ENCODE measurements around the gene AGPAT4.

Gene AGPAT4

GRCh38 chr6:161273274-161273751 lies 548 bp downstream of the AGPAT4 start:
- H3K9me3 Mint-ChIP-seq = no peaks in the 10 kb centered on the region
- H3K36me3 Mint-ChIP-seq (ENCODE audit: insufficient read depth) = peaks cover 24% of the 10 kb centered on the region
- ATAC-seq (replicated peaks) = peak; percentile 51
- peak overlapping the region; percentile 96 for H3K27ac Mint-ChIP-seq
- H3K4me1 Mint-ChIP-seq (ENCODE audit: low read depth in 2 of 2) = peaks cover 18% of the 10 kb centered on the region in 2 donors
- DNase-seq = peak; percentile 33 to 38 (median 38)
- H3K27me3 Mint-ChIP-seq = no peaks in the 10 kb centered on the region
- H3K4me3 Mint-ChIP-seq = peak overlapping the region; percentile 81 to 92

DNA sequence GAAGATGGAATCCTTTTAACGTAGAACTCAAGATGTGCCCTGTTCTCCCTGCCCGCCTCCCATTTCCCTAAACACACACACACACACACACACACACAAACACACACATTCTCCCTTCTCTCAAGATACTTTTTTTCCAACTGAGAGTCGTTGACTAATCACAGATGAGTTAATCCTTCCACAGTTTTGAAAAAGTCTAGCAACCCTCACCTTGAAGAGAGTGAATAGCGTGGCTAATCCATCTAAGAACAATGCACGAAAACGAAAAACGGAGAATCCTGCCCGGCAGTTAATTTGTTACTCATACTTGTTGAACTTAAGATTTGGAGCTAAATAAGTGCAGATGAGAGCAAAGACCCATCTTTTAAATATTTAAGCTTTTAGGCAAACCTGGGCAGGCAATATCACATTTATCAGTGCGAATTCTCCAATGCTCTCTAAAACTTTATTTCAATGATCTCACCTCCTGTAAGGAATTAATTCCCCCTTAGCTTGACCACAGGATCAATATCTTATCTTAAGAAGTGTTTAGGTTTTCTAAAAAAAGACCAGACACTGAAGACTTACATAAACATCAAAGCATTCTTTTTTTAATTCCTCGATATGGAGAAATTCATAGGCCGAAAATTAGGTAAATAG lies 1.1 kb downstream of the AGPAT4 start:
- no peaks in the 10 kb centered on the region for H3K9me3 Mint-ChIP-seq
- ATAC-seq (replicated peaks) (no peak), DNase-seq (no peak)
- H3K4me3 Mint-ChIP-seq = peak overlapping the region; percentile 81 to 92
- peaks cover 25% of the 10 kb centered on the region for H3K36me3 Mint-ChIP-seq (ENCODE audit: insufficient read depth)
- H3K4me1 Mint-ChIP-seq (ENCODE audit: low read depth in 2 of 2) = peaks cover 18% of the 10 kb centered on the region in 2 donors
- no peaks in the 10 kb centered on the region for H3K27me3 Mint-ChIP-seq
- peak overlapping the region; percentile 96 for H3K27ac Mint-ChIP-seq

DNA sequence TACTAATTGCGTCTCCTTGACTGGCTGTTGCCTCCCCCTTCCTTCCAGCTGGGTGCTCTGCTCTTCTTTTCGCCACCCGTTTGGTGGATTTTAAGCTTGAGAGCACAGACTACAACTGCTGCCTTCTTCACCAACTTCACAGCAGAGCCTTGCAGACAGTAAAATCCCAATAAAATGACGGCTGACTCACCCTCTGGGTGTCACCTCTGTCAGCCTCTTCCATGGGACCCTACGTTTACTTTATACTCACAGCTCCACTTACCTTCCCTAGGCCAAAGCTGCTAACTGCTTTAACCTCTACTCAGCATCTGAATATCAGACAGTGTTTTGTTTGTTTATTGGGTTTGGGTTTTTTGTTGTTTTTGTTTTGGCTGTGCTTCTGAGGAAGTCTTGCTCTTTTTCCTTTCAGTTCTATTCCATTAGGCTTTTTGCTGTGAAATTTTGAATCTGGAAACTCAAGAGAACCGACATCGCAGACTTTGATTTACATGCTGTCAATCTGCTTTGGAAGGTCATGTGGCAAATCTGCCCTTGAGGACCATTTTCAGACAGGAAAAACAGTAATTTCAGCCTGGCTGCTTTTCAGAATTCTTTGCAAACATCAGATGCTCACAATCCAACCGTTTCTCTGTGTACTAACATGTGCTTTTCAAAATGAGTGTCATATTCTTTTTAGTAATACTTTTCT lies 2.4 kb downstream of the AGPAT4 start:
- DNase-seq (no peak), ATAC-seq (replicated peaks) (no peak)
- Mint-ChIP-seq H3K4me1 (ENCODE audit: low read depth in 2 of 2) (peaks cover 20 to 21% of the 10 kb centered on the region in 2 donors), H3K27me3 (no peaks in the 10 kb centered on the region), H3K27ac (peak overlapping the region; percentile 5 to 40), H3K4me3 (no peak overlapping the region), H3K36me3 (ENCODE audit: insufficient read depth) (peaks cover 30% of the 10 kb centered on the region), H3K9me3 (no peaks in the 10 kb centered on the region)

GRCh38 chr6:161270116-161270515 lies 3.7 kb downstream of the AGPAT4 start:
- peaks cover 37% of the 10 kb centered on the region for H3K36me3 Mint-ChIP-seq (ENCODE audit: insufficient read depth)
- H3K4me1 Mint-ChIP-seq (ENCODE audit: low read depth in 2 of 2) = peaks cover 21 to 24% of the 10 kb centered on the region in 2 donors
- ATAC-seq (replicated peaks) = no peak
- H3K27ac Mint-ChIP-seq = no peak overlapping the region
- H3K27me3 Mint-ChIP-seq = no peaks in the 10 kb centered on the region
- DNase-seq = no peak
- no peaks in the 10 kb centered on the region for H3K9me3 Mint-ChIP-seq
- H3K4me3 Mint-ChIP-seq = no peak overlapping the region

DNA sequence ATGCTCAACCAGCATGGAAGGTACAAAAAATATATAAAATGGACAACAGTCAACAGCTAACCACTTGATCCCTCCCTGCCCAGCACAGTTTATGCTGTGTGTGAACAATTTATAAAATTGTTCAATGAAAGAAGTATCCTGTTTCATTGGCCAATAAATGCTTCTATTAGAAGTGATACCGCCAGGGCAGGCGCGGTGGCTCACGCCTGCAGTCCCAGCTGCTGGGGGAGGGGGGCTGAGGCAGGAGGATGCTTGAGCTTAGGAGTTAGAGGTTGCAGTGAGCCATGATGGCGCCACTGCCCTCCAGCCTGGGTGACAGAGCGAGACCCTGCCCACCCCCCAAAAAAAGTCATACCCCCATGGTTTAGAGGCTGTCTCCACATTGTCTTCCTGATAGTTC lies 4.6 kb downstream of the AGPAT4 start:
- ATAC-seq (replicated peaks) = no peak
- Mint-ChIP-seq H3K9me3 (no peaks in the 10 kb centered on the region), H3K36me3 (ENCODE audit: insufficient read depth) (peaks cover 41% of the 10 kb centered on the region), H3K27ac (no peak overlapping the region), H3K27me3 (no peaks in the 10 kb centered on the region), H3K4me3 (no peak overlapping the region), H3K4me1 (ENCODE audit: low read depth in 2 of 2) (peaks cover 19 to 23% of the 10 kb centered on the region in 2 donors)
- DNase-seq = no peak

GRCh38 chr6:161268531-161269210 lies 5.2 kb downstream of the AGPAT4 start:
- no peak for ATAC-seq (replicated peaks)
- Mint-ChIP-seq H3K27ac (no peak overlapping the region), H3K9me3 (no peaks in the 10 kb centered on the region), H3K4me1 (ENCODE audit: low read depth in 2 of 2) (peaks cover 16 to 22% of the 10 kb centered on the region in 2 donors), H3K36me3 (ENCODE audit: insufficient read depth) (peaks cover 35% of the 10 kb centered on the region), H3K27me3 (no peaks in the 10 kb centered on the region), H3K4me3 (no peak overlapping the region)
- no peak for DNase-seq

DNA sequence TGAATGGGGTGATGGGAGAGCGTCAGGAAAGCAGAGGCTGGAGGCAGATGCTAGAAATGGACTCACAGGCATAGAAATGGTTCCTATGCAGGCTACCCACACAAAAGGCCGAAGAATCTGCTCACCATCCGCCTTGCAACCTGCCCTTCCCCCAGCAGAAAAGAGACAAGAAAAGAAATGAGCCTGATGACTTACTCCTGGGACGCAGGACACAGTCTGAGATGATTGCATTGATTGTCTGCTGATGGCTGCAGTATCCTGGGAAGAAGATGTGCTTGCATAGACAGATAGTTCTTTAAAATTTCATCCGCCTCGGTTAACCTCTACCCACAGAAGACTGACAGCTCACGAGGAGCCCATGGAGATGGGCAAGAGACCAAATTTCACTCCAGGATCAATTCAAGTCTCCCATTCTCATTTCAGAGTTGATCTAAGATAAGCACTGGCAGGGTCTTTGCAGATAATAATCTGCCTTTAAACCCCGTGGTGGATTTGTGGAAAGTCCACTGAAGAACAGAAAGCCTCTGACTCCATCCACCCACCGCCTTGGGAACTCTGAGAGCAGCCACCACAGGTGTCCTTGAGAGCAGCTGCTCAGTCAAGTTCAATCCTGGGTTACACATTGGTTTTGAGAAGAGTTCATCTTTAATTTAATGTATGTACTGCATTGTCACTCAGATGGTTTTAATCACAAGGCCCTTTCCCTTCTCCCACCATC lies 7.2 kb downstream of the AGPAT4 start:
- no peak for DNase-seq
- Mint-ChIP-seq H3K4me1 (ENCODE audit: low read depth in 2 of 2) (peaks cover 9 to 20% of the 10 kb centered on the region in 2 donors), H3K36me3 (ENCODE audit: insufficient read depth) (peaks cover 34% of the 10 kb centered on the region)

DNA sequence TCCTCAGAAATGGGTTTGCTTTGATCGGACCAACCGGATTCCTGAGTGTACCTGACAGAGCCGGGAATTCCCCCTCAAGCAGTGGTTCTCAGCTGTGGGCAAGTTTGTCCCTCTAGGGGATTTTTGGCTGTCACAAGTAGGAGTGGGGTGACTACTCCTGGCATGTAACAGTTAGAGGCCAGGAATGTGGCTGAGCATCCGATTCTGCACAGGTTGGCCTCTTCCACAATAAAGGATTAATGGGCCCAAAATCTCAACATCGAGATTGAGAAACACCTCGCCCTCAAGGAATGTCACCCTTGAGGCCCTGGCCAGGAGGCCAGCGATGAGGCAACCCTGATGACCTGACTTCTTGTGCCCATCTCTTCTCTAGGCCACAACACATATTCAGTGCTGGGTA lies 7.9 kb downstream of the AGPAT4 start:
- H3K27me3 Mint-ChIP-seq = no peaks in the 10 kb centered on the region
- no peak overlapping the region for H3K4me3 Mint-ChIP-seq
- peaks cover 15 to 16% of the 10 kb centered on the region in 2 donors for H3K4me1 Mint-ChIP-seq (ENCODE audit: low read depth in 2 of 2)
- no peak for DNase-seq
- ATAC-seq (replicated peaks) = peak; percentile 38
- H3K27ac Mint-ChIP-seq = peak overlapping the region in 1 of 2 donors; percentile 7
- H3K9me3 Mint-ChIP-seq = no peaks in the 10 kb centered on the region
- H3K36me3 Mint-ChIP-seq (ENCODE audit: insufficient read depth) = peaks cover 36% of the 10 kb centered on the region

More for the DNA sequence above, 7.2 kb downstream of the AGPAT4 start:
- H3K9me3 Mint-ChIP-seq = no peaks in the 10 kb centered on the region
- H3K4me3 Mint-ChIP-seq = no peak overlapping the region
- ATAC-seq (replicated peaks) = no peak
- H3K27ac Mint-ChIP-seq = peak overlapping the region in 1 of 2 donors; percentile 7
- H3K27me3 Mint-ChIP-seq = no peaks in the 10 kb centered on the region

- DNase-seq = no peak
Measured at GRCh38 chr6:161265554-161265953, 8.3 kb downstream of the AGPAT4 start.

GRCh38 chr6:161264181-161264580 lies 9.7 kb downstream of the AGPAT4 start:
- no peaks in the 10 kb centered on the region for H3K9me3 Mint-ChIP-seq
- no peaks in the 10 kb centered on the region for H3K27me3 Mint-ChIP-seq
- H3K4me1 Mint-ChIP-seq (ENCODE audit: low read depth in 2 of 2) = peaks cover 12 to 15% of the 10 kb centered on the region in 2 donors
- H3K36me3 Mint-ChIP-seq (ENCODE audit: insufficient read depth) = peaks cover 47% of the 10 kb centered on the region
- no peak for DNase-seq
- no peak for ATAC-seq (replicated peaks)
- no peak overlapping the region for H3K4me3 Mint-ChIP-seq
- H3K27ac Mint-ChIP-seq = peak overlapping the region in 1 of 2 donors; percentile 59

More at GRCh38 chr6:161265554-161265953, 8.3 kb downstream of the AGPAT4 start:
- H3K4me1 Mint-ChIP-seq (ENCODE audit: low read depth in 2 of 2) = peaks cover 15 to 16% of the 10 kb centered on the region in 2 donors
- no peaks in the 10 kb centered on the region for H3K9me3 Mint-ChIP-seq
- H3K36me3 Mint-ChIP-seq (ENCODE audit: insufficient read depth) = peaks cover 38% of the 10 kb centered on the region
- no peak for ATAC-seq (replicated peaks)
- H3K4me3 Mint-ChIP-seq = no peak overlapping the region
- no peaks in the 10 kb centered on the region for H3K27me3 Mint-ChIP-seq
- no peak overlapping the region for H3K27ac Mint-ChIP-seq

- Mint-ChIP-seq H3K27ac (no peak overlapping the region), H3K4me1 (ENCODE audit: low read depth in 2 of 2) (peaks cover 8 to 14% of the 10 kb centered on the region in 2 donors), H3K4me3 (no peak overlapping the region), H3K9me3 (no peaks in the 10 kb centered on the region), H3K36me3 (ENCODE audit: insufficient read depth) (peaks cover 38% of the 10 kb centered on the region), H3K27me3 (no peaks in the 10 kb centered on the region)
- ATAC-seq (replicated peaks) = no peak
- DNase-seq = no peak
Measured at GRCh38 chr6:161261816-161262215, 12.0 kb downstream of the AGPAT4 start.

DNA sequence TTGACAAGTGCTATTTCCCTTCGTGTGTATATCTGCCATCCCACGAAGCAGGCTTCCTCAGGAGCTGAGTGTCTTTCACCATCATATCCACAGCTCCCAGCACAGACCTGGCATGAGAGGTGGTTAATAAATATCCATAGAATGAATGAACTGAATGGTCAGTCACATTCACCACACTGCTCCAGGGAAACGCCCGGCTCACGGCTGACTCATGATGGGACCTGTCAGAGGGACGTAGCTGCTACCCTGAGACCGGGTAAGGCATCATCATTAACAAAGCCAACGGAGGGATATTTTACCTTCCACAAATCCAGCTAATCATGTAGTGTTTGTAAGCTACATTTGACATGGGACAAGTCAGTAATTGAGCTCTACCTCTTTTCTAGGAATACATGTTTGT lies 12.5 kb downstream of the AGPAT4 start:
- DNase-seq (no peak), ATAC-seq (replicated peaks) (no peak)
- Mint-ChIP-seq H3K36me3 (ENCODE audit: insufficient read depth) (peaks cover 40% of the 10 kb centered on the region), H3K4me1 (ENCODE audit: low read depth in 2 of 2) (peaks cover 8 to 14% of the 10 kb centered on the region in 2 donors), H3K9me3 (no peaks in the 10 kb centered on the region), H3K27me3 (no peaks in the 10 kb centered on the region), H3K4me3 (no peak overlapping the region), H3K27ac (no peak overlapping the region)

GRCh38 chr6:161259302-161259701 lies 14.6 kb downstream of the AGPAT4 start:
- H3K9me3 Mint-ChIP-seq = no peaks in the 10 kb centered on the region
- peak overlapping the region in 1 of 2 donors; percentile 60 for H3K27ac Mint-ChIP-seq
- no peak for DNase-seq
- peak; percentile 50 for ATAC-seq (replicated peaks)
- peaks cover 8 to 9% of the 10 kb centered on the region in 2 donors for H3K4me1 Mint-ChIP-seq (ENCODE audit: low read depth in 2 of 2)
- no peaks in the 10 kb centered on the region for H3K27me3 Mint-ChIP-seq
- H3K4me3 Mint-ChIP-seq = no peak overlapping the region
- peaks cover 32% of the 10 kb centered on the region for H3K36me3 Mint-ChIP-seq (ENCODE audit: insufficient read depth)
